ENCODE measurements around the gene AGER. TPM values are rescaled to one million over a fixed set of nuclear protein-coding genes. Genes with fewer than 3 reads are reported as not detected.

The AGER gene
- total RNA-seq = 1.3 and 1.8 TPM in 2 replicates

GRCh38 chr6:32184084-32184640 lies at the start of gene AGER:
Gene AGER, minus strand, starts transcription at chr6:32184253. Its CDS starts 31 bp downstream, at chr6:32184222.

GRCh38 chr6:32223258-32224235 lies 39.5 kb upstream of the AGER start, which contains the start of gene NOTCH4:
Gene NOTCH4, minus strand, starts transcription at chr6:32224067. Its CDS starts 139 bp downstream, at chr6:32223928.

GRCh38 chr6:32192608-32193039 lies 8.6 kb upstream of the AGER start, which contains the start of gene GPSM3:
Gene GPSM3, minus strand, starts transcription at chr6:32192643. Its CDS starts 130 bp downstream, at chr6:32192513.

GRCh38 chr6:32190054-32190851 lies 6.2 kb upstream of the AGER start, which contains the start of gene PBX2:
Gene PBX2, minus strand, starts transcription at chr6:32190202. Its CDS starts 287 bp downstream, at chr6:32189915.

GRCh38 chr6:32177788-32178546 lies 6.1 kb downstream of the AGER start, which contains the start of gene RNF5:
Gene RNF5, plus strand, starts transcription at chr6:32178405. Its CDS starts 107 bp downstream, at chr6:32178512.

GRCh38 chr6:32175711-32176475 lies 8.2 kb downstream of the AGER start, which contains the start of gene AGPAT1:
Gene AGPAT1, minus strand, starts transcription at chr6:32176084. Its CDS starts 4,588 bp downstream, at chr6:32171496.

GRCh38 chr6:32164295-32164694 lies 19.8 kb downstream of the AGER start, which contains the start of gene EGFL8:
Gene EGFL8, plus strand, starts transcription at chr6:32164595. Its CDS starts 1,571 bp downstream, at chr6:32166166.

GRCh38 chr6:32153564-32154513 lies 30.2 kb downstream of the AGER start, which contains the start of gene PPT2:
Gene PPT2, plus strand, starts transcription at chr6:32154141. Its CDS starts 454 bp downstream, at chr6:32154595.

GRCh38 chr6:32151863-32152768 lies 31.9 kb downstream of the AGER start, which contains the start of gene PRRT1:
Gene PRRT1, minus strand, starts transcription at chr6:32151939. Its CDS starts 112 bp downstream, at chr6:32151827.

Other genes starting within 250 kb of the AGER start
- 1.2 and 3.4 TPM in 2 replicates for gene CFB, start 238.2 kb downstream of the AGER start, total RNA-seq
- 129 and 171 TPM in 2 replicates for gene NELFE, start 225.3 kb downstream of the AGER start, total RNA-seq
- 34.5 and 47.2 TPM in 2 replicates for gene SKIC2, start 225.1 kb downstream of the AGER start, total RNA-seq
- 17.2 and 20.9 TPM in 2 replicates for gene DXO, start 212.1 kb downstream of the AGER start, total RNA-seq
- 1.7 and 3.4 TPM in 2 replicates for gene C4A, start 202.2 kb downstream of the AGER start, total RNA-seq
- gene C4B, start 169.5 kb downstream of the AGER start, total RNA-seq = 1.2 and 2.4 TPM in 2 replicates
- gene CYP21A2, start 145.8 kb downstream of the AGER start, total RNA-seq = not detected in 2 replicates
- 0.23 and 0.30 TPM in 2 replicates for gene TNXB, start 74.9 kb downstream of the AGER start, total RNA-seq
- gene ATF6B, start 56.0 kb downstream of the AGER start, total RNA-seq = 16.0 and 22.0 TPM in 2 replicates
- 4.5 and 7.8 TPM in 2 replicates for gene FKBPL, start 54.0 kb downstream of the AGER start, total RNA-seq
- gene PRRT1, start 32.3 kb downstream of the AGER start, total RNA-seq = not detected in 2 replicates
- 14.3 and 17.5 TPM in 2 replicates for gene PPT2, start 30.1 kb downstream of the AGER start, total RNA-seq
- gene EGFL8, start 19.7 kb downstream of the AGER start, total RNA-seq = 0.57 and 1.0 TPM in 2 replicates
- gene AGPAT1, start 8.2 kb downstream of the AGER start, total RNA-seq = 49.2 and 63.7 TPM in 2 replicates
- 37.5 and 64.1 TPM in 2 replicates for gene RNF5, start 5.8 kb downstream of the AGER start, total RNA-seq
- 22.7 and 42.2 TPM in 2 replicates for gene PBX2, start 5.9 kb upstream of the AGER start, total RNA-seq
- gene GPSM3, start 8.4 kb upstream of the AGER start, total RNA-seq = 7.0 and 13.3 TPM in 2 replicates
- 0.08 and 0.61 TPM in 2 replicates for gene NOTCH4, start 39.8 kb upstream of the AGER start, total RNA-seq
- gene TSBP1, start 187.7 kb upstream of the AGER start, total RNA-seq = not detected in 2 replicates
- not detected in 2 replicates for gene BTNL2, start 222.9 kb upstream of the AGER start, total RNA-seq